Pancreas (tissue), 10 donors: ENCODE data around the gene DNAH6. TPM values are rescaled to one million over a fixed set of nuclear protein-coding genes. Genes with fewer than 3 reads are reported as not detected.

Source experiments
- ATAC-seq, 4 donors: fragments of 200-7000 bp; cut with Tn5 transposase; one replicate each; pipeline versions ENCODE4 v1.8.0 to v1.9.1; 2020; ENCODE audit warnings: mild to moderate bottlenecking in 4 of 4, moderate library complexity in 4 of 4
- DNase-seq, 6 donors: peaks; one replicate each; pipeline ENCODE4 v3.0.0-alpha.2; 2020
- FAIRE-seq: peaks from 2 replicates; lab custom pipeline; 2012; peaks lifted over from hg19 to GRCh38; lab: Jason Lieb, UNC
- H3K27ac ChIP-seq, 4 donors: fragments of 200-600 bp; sonication (generic); 1 replicate in 3 of 4; 2 replicates in 1 of 4; pipeline versions ENCODE4 v1.5.0 to v1.8.0; 2020
- H3K27me3 ChIP-seq, 4 donors: fragments of 200-600 bp; one replicate each; pipeline ENCODE4 v1.8.0; 2021
- H3K36me3 ChIP-seq, 3 donors: fragments of 200-600 bp; sonication (generic) in 1 of 3; one replicate each; pipeline versions ENCODE4 v1.5.0 to v1.8.0; 2020 to 2021
- H3K4me1 ChIP-seq, 3 donors: fragments of 200-600 bp; one replicate each; pipeline ENCODE4 v1.8.0; 2021
- H3K4me3 ChIP-seq, 4 donors: fragments of 200-600 bp; sonication (generic) in 2 of 4; one replicate each; pipeline versions ENCODE4 v1.5.0 to v1.8.0; 2020 to 2021
- H3K9me3 ChIP-seq, 4 donors: fragments of 200-600 bp; one replicate each; pipeline ENCODE4 v1.8.0; 2021
- WGBS, 2 donors: extraction: QIAGEN DNeasy Blood & Tissue Kit; methylation state at CpG; one replicate each; pipeline ENCODE4 v1.1.7; 2013; 5-methylcytosine and 5-hydroxymethylcytosine counted together
- intact Hi-C, 3 donors: fragments of 100-400 bp; cut with DNase I; formaldehyde crosslinking; loops; one replicate each; pipeline versions ENCODE4 v1.11.1 to v1.14.2; 2022
- polyA plus RNA-seq, 2 donors: library from polyadenylated mRNA; stranded (reverse); fragments of 200-250 nt; gene quantifications; one replicate each; pipeline ENCODE4 v1.2.3, GENCODE V29; 2013
- total RNA-seq, 6 donors: library from RNA; stranded (reverse); fragmentation: NEBNext Ultra II Directional in 4 of 6; extraction: Animal tissue kit (Norgen Biotek cat#: 25700) in 4 of 6; gene quantifications; one replicate each; pipeline versions ENCODE4 v1.2.1 to v1.2.4, GENCODE V29; 2021 to 2023
- TF ChIP-seq, protein P1 (sequence below), 4 donors: fragments of 200-600 bp; sonication (generic) in 3 of 4; IDR thresholded peaks; one replicate each; pipeline versions ENCODE4 v1.5.0 to v1.8.0; 2021; ENCODE audit warnings: antibody characterized with exemption in 4 of 4
- donor health status: healthy with polysubstance abuse.
- donor health status: DM: no; HTN: no; CAD: no; lungs with moderate emphysema.
- donor health status: DM: no; HTN: no; CAD: no.
- donor health status: control.
- donor health status: control.
- donor health status: Bipolar disorder and iron deficiency.
- donor health status: DM: yes; HTN: yes; CAD: no.
- donor health status: DM: no; HTN: no; CAD: no.
- donor health status: DM: no; HTN: no; CAD: no.
- donor health status: DM: yes; HTN: yes; CAD: no.

Gene DNAH6
- total and polyA plus RNA-seq, 8 donors = 0.19 to 1.6 (median 0.81) TPM

GRCh38 chr2:84631047-84631446 is 114.7 kb downstream of the DNAH6 start:
- Histone ChIP-seq H3K9me3 (no peaks in the 10 kb centered on the region), H3K4me3 (no peak overlapping the region), H3K36me3 (no peaks in the 10 kb centered on the region), H3K27ac (no peak overlapping the region), H3K27me3 (no peaks in the 10 kb centered on the region), H3K4me1 (no peaks in the 10 kb centered on the region)
- FAIRE-seq = no peak
- WGBS, 2 donors = 46 to 51% methylated on average over 6 of the region's 6 CpGs
- peak in 3 of 4 donors; percentile 66 to 80 (median 79) for ATAC-seq
- intact Hi-C loops = no loop called here
- DNase-seq = no peak
- TF ChIP-seq, protein P1, sequence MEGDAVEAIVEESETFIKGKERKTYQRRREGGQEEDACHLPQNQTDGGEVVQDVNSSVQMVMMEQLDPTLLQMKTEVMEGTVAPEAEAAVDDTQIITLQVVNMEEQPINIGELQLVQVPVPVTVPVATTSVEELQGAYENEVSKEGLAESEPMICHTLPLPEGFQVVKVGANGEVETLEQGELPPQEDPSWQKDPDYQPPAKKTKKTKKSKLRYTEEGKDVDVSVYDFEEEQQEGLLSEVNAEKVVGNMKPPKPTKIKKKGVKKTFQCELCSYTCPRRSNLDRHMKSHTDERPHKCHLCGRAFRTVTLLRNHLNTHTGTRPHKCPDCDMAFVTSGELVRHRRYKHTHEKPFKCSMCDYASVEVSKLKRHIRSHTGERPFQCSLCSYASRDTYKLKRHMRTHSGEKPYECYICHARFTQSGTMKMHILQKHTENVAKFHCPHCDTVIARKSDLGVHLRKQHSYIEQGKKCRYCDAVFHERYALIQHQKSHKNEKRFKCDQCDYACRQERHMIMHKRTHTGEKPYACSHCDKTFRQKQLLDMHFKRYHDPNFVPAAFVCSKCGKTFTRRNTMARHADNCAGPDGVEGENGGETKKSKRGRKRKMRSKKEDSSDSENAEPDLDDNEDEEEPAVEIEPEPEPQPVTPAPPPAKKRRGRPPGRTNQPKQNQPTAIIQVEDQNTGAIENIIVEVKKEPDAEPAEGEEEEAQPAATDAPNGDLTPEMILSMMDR (IDR thresholded peaks at IDR 0.05) = peak in 2 of 4 donors; percentile 31 to 35

- Histone ChIP-seq H3K4me1 (no peaks in the 10 kb centered on the region), H3K36me3 (no peaks in the 10 kb centered on the region), H3K27me3 (no peaks in the 10 kb centered on the region), H3K27ac (no peak overlapping the region), H3K9me3 (no peaks in the 10 kb centered on the region), H3K4me3 (no peak overlapping the region)
- TF ChIP-seq, protein P1 (IDR thresholded peaks at IDR 0.05) = no peak
- 23 to 28% methylated on average over 5 of the region's 5 CpGs for WGBS, 2 donors
- intact Hi-C loops = no loop called here
- FAIRE-seq (no peak), ATAC-seq (peak in 2 of 4 donors; percentile 11 to 28), DNase-seq (peak in 1 of 6 donors; percentile 11)
These were observed 115.7 kb downstream of the DNAH6 start for GRCh38 chr2:84631985-84632384.

- no peak for ATAC-seq
- Histone ChIP-seq H3K27me3 (no peaks in the 10 kb centered on the region), H3K27ac (no peak overlapping the region), H3K36me3 (no peaks in the 10 kb centered on the region), H3K4me1 (no peaks in the 10 kb centered on the region), H3K9me3 (no peaks in the 10 kb centered on the region), H3K4me3 (no peak overlapping the region)
- FAIRE-seq = no peak
- DNase-seq = no peak
- intact Hi-C loops = no loop called here
- TF ChIP-seq, protein P1 (IDR thresholded peaks at IDR 0.05) = no peak
- WGBS, 2 donors = 78 to 88% methylated on average over 2 of the region's 2 CpGs
These were observed 120.0 kb downstream of the DNAH6 start for GRCh38 chr2:84636080-84636971.

- ATAC-seq (no peak), DNase-seq (no peak), FAIRE-seq (no peak)
- Histone ChIP-seq H3K9me3 (no peaks in the 10 kb centered on the region), H3K4me1 (no peaks in the 10 kb centered on the region), H3K27ac (no peak overlapping the region), H3K27me3 (no peaks in the 10 kb centered on the region), H3K4me3 (no peak overlapping the region), H3K36me3 (no peaks in the 10 kb centered on the region)
- WGBS, 2 donors = 70 to 79% methylated on average over 5 of the region's 5 CpGs
- TF ChIP-seq, protein P1 (IDR thresholded peaks at IDR 0.05) = no peak
- intact Hi-C loops = no loop called here
These were observed 123.5 kb downstream of the DNAH6 start for GRCh38 chr2:84639751-84640150.

DNA sequence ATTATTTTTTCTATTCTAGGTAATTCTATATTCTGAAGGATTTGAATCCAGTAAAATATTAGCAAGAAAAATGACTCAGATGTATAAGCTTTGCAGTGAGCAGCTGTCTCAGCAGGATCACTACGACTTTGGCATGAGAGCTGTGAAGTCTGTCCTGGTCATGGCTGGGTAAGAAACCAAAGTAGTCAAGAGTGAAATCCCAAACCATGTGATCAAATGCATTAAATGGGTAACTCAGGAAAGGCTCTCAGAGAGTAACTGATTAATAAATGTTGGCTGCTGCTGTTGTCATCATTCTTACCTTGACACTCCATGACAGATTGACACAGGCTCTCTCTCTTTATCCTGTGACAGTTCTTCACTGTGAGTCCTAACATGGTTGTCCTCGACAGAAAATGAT is 124.1 kb downstream of the DNAH6 start:
- no peaks in the 10 kb centered on the region for H3K9me3 ChIP-seq
- no peak overlapping the region for H3K27ac ChIP-seq
- FAIRE-seq (no peak), DNase-seq (no peak), ATAC-seq (no peak)
- no peaks in the 10 kb centered on the region for H3K36me3 ChIP-seq
- H3K27me3 ChIP-seq = no peaks in the 10 kb centered on the region
- intact Hi-C loops = no loop called here
- no peaks in the 10 kb centered on the region for H3K4me1 ChIP-seq
- TF ChIP-seq, protein P1 (IDR thresholded peaks at IDR 0.05) = no peak
- no peak overlapping the region for H3K4me3 ChIP-seq
- WGBS, 2 donors = 47 to 54% methylated on average over 2 of the region's 2 CpGs
